ENCODE data around the gene OTUD6A.

DNA sequence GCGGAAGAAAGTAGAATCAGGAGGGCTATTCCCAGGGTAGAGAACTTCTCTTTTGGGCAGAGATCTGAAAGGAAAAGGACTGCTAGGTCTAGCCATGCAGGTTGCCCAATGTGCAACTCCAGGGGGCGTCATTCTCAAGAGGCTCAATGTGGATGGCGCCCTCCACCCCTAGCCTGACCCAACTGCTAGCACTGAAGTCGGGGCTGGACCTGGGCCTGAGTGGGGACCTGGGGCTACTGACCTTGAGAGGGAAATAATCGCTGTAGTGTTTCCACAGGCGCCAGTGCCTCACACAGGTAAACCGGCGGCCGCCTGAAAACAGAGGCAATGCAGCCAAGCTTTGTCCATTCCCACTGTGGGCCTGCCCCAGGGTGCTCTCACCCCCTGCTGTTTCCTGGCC is 18.6 kb upstream of the OTUD6A start:
- TF ChIP-seq, protein P1, sequence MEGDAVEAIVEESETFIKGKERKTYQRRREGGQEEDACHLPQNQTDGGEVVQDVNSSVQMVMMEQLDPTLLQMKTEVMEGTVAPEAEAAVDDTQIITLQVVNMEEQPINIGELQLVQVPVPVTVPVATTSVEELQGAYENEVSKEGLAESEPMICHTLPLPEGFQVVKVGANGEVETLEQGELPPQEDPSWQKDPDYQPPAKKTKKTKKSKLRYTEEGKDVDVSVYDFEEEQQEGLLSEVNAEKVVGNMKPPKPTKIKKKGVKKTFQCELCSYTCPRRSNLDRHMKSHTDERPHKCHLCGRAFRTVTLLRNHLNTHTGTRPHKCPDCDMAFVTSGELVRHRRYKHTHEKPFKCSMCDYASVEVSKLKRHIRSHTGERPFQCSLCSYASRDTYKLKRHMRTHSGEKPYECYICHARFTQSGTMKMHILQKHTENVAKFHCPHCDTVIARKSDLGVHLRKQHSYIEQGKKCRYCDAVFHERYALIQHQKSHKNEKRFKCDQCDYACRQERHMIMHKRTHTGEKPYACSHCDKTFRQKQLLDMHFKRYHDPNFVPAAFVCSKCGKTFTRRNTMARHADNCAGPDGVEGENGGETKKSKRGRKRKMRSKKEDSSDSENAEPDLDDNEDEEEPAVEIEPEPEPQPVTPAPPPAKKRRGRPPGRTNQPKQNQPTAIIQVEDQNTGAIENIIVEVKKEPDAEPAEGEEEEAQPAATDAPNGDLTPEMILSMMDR (IDR thresholded peaks at IDR 0.05 in 4 of 5, conservative IDR thresholded peaks at IDR 0.05 in 1 of 5), result no peak
- TF ChIP-seq POLR2A (IDR thresholded peaks at IDR 0.05), result no peak

Measured in gastrocnemius medialis (tissue), 4 donors.